ENCODE results near the gene PLEKHG7.

Gene PLEKHG7

DNA sequence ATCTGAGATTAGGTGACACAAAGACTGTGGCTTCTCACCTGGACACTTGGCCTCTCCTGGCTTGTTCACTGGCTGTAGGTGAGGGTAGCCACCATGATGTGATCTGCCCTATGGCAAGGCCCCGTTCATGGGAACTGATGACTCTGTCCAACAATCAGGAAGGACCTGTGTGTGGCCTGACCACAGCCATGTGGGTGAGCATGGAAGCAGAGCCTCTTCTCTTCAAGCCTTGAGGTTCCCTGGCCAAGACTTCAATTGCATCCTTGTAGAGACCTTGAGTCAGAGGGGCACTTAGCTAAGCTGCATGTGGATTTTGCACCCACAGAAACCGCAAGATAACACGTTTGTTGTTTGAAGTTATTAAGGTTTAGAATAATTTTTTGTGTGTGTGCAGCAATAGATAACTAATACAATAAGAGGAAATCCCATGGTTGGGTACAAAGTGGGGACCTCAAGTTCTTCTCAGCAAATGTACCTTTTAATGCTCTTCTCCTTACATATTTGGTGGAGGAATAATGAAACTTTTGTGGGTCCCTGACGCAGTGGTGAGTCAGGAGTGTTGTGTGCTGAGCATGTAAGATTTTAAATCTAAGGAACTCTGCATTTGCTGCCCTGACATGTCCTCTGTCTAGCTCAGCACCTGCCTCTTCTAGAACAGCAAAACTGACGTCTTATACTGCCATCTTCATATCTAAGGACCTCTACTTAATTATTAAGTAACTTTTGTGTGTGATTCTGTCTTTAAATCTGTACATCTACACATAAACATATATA is 27.5 kb upstream of the PLEKHG7 start:
- H3K36me3 ChIP-seq, result no peaks in the 10 kb centered on the region
- TF ChIP-seq, protein P1, sequence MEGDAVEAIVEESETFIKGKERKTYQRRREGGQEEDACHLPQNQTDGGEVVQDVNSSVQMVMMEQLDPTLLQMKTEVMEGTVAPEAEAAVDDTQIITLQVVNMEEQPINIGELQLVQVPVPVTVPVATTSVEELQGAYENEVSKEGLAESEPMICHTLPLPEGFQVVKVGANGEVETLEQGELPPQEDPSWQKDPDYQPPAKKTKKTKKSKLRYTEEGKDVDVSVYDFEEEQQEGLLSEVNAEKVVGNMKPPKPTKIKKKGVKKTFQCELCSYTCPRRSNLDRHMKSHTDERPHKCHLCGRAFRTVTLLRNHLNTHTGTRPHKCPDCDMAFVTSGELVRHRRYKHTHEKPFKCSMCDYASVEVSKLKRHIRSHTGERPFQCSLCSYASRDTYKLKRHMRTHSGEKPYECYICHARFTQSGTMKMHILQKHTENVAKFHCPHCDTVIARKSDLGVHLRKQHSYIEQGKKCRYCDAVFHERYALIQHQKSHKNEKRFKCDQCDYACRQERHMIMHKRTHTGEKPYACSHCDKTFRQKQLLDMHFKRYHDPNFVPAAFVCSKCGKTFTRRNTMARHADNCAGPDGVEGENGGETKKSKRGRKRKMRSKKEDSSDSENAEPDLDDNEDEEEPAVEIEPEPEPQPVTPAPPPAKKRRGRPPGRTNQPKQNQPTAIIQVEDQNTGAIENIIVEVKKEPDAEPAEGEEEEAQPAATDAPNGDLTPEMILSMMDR (IDR thresholded peaks at IDR 0.05; ENCODE audit: low read depth, low read length), result no peak
- no peaks in the 10 kb centered on the region for H3K9me3 ChIP-seq
- no peak overlapping the region for H3K4me3 ChIP-seq (ENCODE audit: low read depth, low read length)
- H3K27me3 ChIP-seq, result no peaks in the 10 kb centered on the region
- H3K4me1 ChIP-seq, result no peaks in the 10 kb centered on the region
- no peak for DNase-seq

DNA sequence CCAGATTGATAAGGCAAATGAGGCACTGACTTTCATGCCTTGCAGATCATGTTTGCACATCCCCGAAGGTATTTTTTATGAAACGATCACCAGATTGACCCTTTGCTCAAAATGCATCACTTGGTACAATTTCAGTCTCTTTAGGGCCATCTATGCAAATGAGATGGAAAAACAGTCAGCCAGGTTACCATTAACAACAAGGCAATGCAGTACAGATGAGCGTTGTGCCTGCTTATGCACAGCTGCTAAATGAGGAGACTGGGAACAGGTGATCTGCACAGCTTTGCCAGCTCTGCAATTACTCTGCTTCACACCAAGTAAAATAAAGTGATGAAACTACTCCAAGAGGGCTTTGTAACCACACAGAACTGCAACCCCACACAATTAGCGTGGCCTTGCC is 26.1 kb upstream of the PLEKHG7 start:
- no peak for DNase-seq
- no peaks in the 10 kb centered on the region for H3K36me3 ChIP-seq
- TF ChIP-seq, protein P1 (IDR thresholded peaks at IDR 0.05; ENCODE audit: low read depth, low read length), result no peak
- no peak overlapping the region for H3K4me3 ChIP-seq (ENCODE audit: low read depth, low read length)
- H3K4me1 ChIP-seq, result no peaks in the 10 kb centered on the region
- no peaks in the 10 kb centered on the region for H3K27me3 ChIP-seq
- no peaks in the 10 kb centered on the region for H3K9me3 ChIP-seq

DNA sequence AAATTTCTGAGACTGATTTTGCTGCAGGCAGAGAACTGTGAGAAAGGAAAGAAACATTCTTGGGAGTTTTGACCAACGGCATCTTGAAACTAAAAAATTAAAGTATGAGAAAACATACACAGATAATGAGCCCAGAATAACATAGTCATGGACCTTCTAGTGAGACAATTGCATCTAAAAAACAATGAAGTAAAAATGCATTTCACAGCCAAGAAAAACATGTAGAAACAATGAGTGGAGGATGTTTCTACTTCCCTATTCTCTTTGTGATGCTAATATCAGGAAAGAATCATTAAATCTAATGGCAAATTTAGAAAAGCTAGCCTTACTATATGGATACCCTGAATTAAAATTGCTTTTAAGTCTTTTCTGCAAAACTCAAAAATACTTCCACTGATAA is 12.2 kb upstream of the PLEKHG7 start:
- Histone ChIP-seq H3K4me1 (no peaks in the 10 kb centered on the region), H3K36me3 (no peaks in the 10 kb centered on the region), H3K9me3 (no peaks in the 10 kb centered on the region), H3K27me3 (no peaks in the 10 kb centered on the region), H3K4me3 (ENCODE audit: low read depth, low read length) (no peak overlapping the region)
- DNase-seq, result no peak
- TF ChIP-seq, protein P1 (IDR thresholded peaks at IDR 0.05; ENCODE audit: low read depth, low read length), result no peak

- Histone ChIP-seq H3K9me3 (no peaks in the 10 kb centered on the region), H3K36me3 (no peaks in the 10 kb centered on the region), H3K4me3 (ENCODE audit: low read depth, low read length) (no peak overlapping the region), H3K27me3 (no peaks in the 10 kb centered on the region), H3K4me1 (no peaks in the 10 kb centered on the region)
- TF ChIP-seq, protein P1 (IDR thresholded peaks at IDR 0.05; ENCODE audit: low read depth, low read length), result no peak
- DNase-seq, result no peak
Measured at GRCh38 chr12:92695056-92695455, 7.7 kb upstream of the PLEKHG7 start.

GRCh38 chr12:92695577-92695976 is 7.2 kb upstream of the PLEKHG7 start:
- no peak for DNase-seq

DNA sequence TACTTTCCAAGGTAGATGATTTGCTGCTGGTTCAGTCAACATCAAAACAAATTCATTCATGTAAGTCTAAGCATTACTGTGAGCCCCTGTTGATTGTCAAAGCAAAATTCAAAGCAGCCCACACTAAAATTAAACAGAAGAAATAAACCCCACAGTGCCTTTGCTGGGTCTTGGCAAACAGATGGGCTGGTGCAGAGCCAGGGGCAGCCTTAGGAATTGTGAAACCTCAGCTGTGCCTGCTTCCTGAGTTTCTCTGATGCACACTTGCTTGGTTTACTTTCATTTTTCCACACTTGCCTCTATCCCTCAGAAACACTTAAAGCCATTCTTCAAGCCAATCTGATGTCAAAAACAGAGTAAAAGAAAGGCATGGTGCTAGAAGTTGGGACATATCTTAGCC is 6.6 kb upstream of the PLEKHG7 start:
- DNase-seq, result no peak
- Histone ChIP-seq H3K9me3 (no peaks in the 10 kb centered on the region), H3K4me3 (ENCODE audit: low read depth, low read length) (no peak overlapping the region), H3K4me1 (no peaks in the 10 kb centered on the region), H3K36me3 (no peaks in the 10 kb centered on the region), H3K27me3 (no peaks in the 10 kb centered on the region)
- TF ChIP-seq, protein P1 (IDR thresholded peaks at IDR 0.05; ENCODE audit: low read depth, low read length), result no peak

More at GRCh38 chr12:92695577-92695976, 7.2 kb upstream of the PLEKHG7 start:
- Histone ChIP-seq H3K9me3 (no peaks in the 10 kb centered on the region), H3K4me1 (no peaks in the 10 kb centered on the region), H3K4me3 (ENCODE audit: low read depth, low read length) (no peak overlapping the region), H3K27me3 (no peaks in the 10 kb centered on the region), H3K36me3 (no peaks in the 10 kb centered on the region)
- TF ChIP-seq, protein P1 (IDR thresholded peaks at IDR 0.05; ENCODE audit: low read depth, low read length), result no peak

Measured in BE2C (cell line).